Panc1 (cell line): ENCODE measurements around the gene P2RY11.

ENCODE experiments used
- SIN3A ChIP-seq: IDR thresholded peaks from 2 replicates; pipeline ENCODE4 v1.6.1; 2012; ENCODE audit warnings: low read depth, mild to moderate bottlenecking, low read length, moderate library complexity, borderline replicate concordance; ENCODE audit not compliant: insufficient read depth
- TF ChIP-seq, protein P1 (sequence below): fragments of 450-650 bp; IDR thresholded peaks from 2 replicates; pipeline ENCODE4 v1.5.1; 2017; ENCODE audit warnings: mild to moderate bottlenecking

DNA sequence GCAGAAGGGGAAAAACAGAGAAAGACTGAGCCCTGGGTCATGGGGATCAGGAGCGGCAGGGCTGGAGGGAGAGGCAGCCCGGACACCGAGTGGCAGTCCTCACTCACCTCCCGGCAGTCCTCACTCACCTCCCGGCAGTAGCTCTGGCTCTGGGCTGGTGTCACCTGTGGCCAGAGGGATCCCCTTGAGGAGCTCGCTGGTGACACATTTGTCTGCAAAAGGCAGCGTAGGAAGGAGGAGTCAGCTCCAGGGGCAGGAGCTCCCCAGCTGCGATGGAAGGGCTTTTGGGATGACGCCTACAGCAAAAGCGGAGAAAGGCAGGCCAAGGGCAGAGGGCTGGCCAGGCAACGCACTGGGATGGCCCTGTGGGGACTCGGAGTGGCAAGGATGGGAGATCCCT lies 7.5 kb downstream of the P2RY11 start:
- no peak for TF ChIP-seq SIN3A
- TF ChIP-seq, protein P1, sequence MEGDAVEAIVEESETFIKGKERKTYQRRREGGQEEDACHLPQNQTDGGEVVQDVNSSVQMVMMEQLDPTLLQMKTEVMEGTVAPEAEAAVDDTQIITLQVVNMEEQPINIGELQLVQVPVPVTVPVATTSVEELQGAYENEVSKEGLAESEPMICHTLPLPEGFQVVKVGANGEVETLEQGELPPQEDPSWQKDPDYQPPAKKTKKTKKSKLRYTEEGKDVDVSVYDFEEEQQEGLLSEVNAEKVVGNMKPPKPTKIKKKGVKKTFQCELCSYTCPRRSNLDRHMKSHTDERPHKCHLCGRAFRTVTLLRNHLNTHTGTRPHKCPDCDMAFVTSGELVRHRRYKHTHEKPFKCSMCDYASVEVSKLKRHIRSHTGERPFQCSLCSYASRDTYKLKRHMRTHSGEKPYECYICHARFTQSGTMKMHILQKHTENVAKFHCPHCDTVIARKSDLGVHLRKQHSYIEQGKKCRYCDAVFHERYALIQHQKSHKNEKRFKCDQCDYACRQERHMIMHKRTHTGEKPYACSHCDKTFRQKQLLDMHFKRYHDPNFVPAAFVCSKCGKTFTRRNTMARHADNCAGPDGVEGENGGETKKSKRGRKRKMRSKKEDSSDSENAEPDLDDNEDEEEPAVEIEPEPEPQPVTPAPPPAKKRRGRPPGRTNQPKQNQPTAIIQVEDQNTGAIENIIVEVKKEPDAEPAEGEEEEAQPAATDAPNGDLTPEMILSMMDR, result no peak
